Activated CD8-positive, alpha-beta T cell treated with anti-CD3 and anti-CD28 coated beads for 36 hours (primary cell): Measurements from ENCODE around the gene MAPK14. TPM values are rescaled to one million over a fixed set of nuclear protein-coding genes. Genes with fewer than 3 reads are reported as not detected.
"Not testable (repeated sequence)": the region's sequence is repeated elsewhere in the genome, so short reads cannot be mapped to it uniquely, and the experiment has no call there.

Source experiments
- ATAC-seq: fragments of 200-7000 bp; cut with Tn5 transposase; one replicate; pipeline ENCODE4 v1.10.0; 2021; ENCODE audit warnings: mild to moderate bottlenecking, moderate library complexity
- CTCF ChIA-PET: fragments of 350-600 bp; sonication (Branson Sonifier 250); formaldehyde crosslinking; loops from one replicate; lab custom pipeline; 2021; ENCODE audit warnings: antibody characterized with exemption; lab: Charles Lee
- POLR2A ChIA-PET: fragments of 350-600 bp; sonication (Branson Sonifier 250); formaldehyde crosslinking; loops from one replicate; lab custom pipeline; 2021; ENCODE audit warnings: antibody characterized with exemption; lab: Charles Lee
- DNase-seq: peaks from one replicate; pipeline ENCODE4 v3.0.0-alpha.2; 2020
- H3K27ac Mint-ChIP-seq: one replicate; pipeline ENCODE4 v1.8.0; 2021; ENCODE audit warnings: mild to moderate bottlenecking, mixed read lengths
- H3K27me3 Mint-ChIP-seq: one replicate; pipeline ENCODE4 v1.8.0; 2021; ENCODE audit warnings: mixed read lengths
- H3K36me3 Mint-ChIP-seq: one replicate; pipeline ENCODE4 v1.8.0; 2021; ENCODE audit warnings: low read depth, mixed read lengths
- H3K4me1 Mint-ChIP-seq: one replicate; pipeline ENCODE4 v1.8.0; 2021; ENCODE audit warnings: low read depth, mixed read lengths
- H3K4me3 Mint-ChIP-seq: one replicate; pipeline ENCODE4 v1.8.0; 2021; ENCODE audit warnings: mild to moderate bottlenecking, moderate library complexity, mixed read lengths
- H3K9me3 Mint-ChIP-seq: one replicate; pipeline ENCODE4 v1.8.0; 2021; ENCODE audit warnings: mixed read lengths
- CTCF ChIP-seq: fragments of 200-600 bp; IDR thresholded peaks from one replicate; pipeline ENCODE4 v1.8.0; 2022; ENCODE audit warnings: antibody characterized with exemption, mild to moderate bottlenecking
- intact Hi-C: fragments of 100-400 bp; cut with micrococcal nuclease; formaldehyde crosslinking; loops from one replicate; pipeline ENCODE4 v1.10.0; 2022
- total RNA-seq, 2 experiments: library from RNA; stranded (reverse); gene quantifications; one replicate each; pipeline ENCODE4 v1.2.3, GENCODE V29; 2021

The MAPK14 gene
- total RNA-seq, 2 experiments from 2014 or later: 45.7 to 49.8 TPM

DNA sequence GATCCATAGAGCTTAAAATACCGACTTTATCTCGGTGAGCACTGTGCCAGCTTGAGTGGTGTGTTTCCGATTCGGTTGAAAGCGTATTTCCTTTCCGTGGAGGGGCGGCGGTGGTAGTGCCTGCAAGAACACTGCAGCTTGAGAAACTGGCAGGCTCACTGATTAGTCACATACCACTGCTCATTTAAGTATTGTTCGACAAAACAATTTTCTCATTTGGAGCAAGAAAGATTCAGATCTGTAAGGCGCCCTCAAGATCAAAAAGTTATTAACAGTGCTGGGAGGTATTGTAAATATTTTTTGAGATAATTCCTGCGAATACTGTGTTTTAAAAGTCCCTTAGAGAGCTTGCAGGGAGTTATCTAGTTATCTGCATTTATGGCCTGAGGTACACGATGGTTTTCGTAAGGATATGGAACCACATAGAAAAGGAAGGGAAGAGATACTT, 1.3 kb downstream of the MAPK14 start:
- Mint-ChIP-seq H3K36me3 (peaks cover 14% of the 10 kb centered on the region), H3K4me3 (peak overlapping the region; percentile 87), H3K4me1 (peaks cover 37% of the 10 kb centered on the region), H3K27ac (peak overlapping the region; percentile 97), H3K27me3 (peaks cover 18% of the 10 kb centered on the region), H3K9me3 (no peaks in the 10 kb centered on the region)
- ChIA-PET CTCF (interaction anchor here (0.7 to 10.6 kb wide), 18 partner anchors 14 to 312 kb away, joined by 3 to 230 read pairs (median 4); partner anchors contain the start of gene MAPK13), POLR2A (interaction anchor here (0.9 to 5.7 kb wide), 22 partner anchors 9 to 567 kb away, joined by 3 to 57 read pairs (median 4); partner anchors contain the start of gene MAPK13)
- ATAC-seq: peak; percentile 45
- peak; percentile 90 for DNase-seq
- intact Hi-C loops: loop anchor here (5.0 to 10.0 kb wide), 2 partner anchors 168 to 276 kb away; partner anchors contain the start of gene BRPF3
- TF ChIP-seq CTCF: no peak

DNA sequence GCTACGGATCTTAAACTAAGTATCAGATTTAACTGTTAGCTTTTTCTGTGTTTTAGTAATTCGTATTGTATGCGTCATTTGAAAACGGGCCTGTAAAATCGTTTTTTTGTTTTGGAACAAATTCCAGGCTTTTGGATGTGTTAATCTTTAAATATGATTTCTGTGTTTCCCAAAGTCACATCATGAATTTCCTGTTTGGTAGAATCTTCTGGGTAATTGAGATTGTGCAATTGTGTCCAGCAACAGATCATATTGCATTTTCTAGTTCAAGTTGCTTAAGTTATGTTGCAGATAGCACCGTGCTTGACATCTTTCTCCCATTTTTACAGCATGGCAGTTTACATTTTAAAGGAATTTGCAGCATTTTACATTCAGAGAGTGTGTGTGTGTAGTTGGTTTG, 1.9 kb downstream of the MAPK14 start:
- H3K27me3 Mint-ChIP-seq: peaks cover 15% of the 10 kb centered on the region

GRCh38 chr6:36032261-36032660, 4.7 kb downstream of the MAPK14 start:
- POLR2A ChIA-PET: no interaction called here
- H3K27me3 Mint-ChIP-seq: no peaks in the 10 kb centered on the region
- H3K4me1 Mint-ChIP-seq: peaks cover 50% of the 10 kb centered on the region
- peaks cover 24% of the 10 kb centered on the region for H3K36me3 Mint-ChIP-seq
- ATAC-seq: no peak
- no peak overlapping the region for H3K4me3 Mint-ChIP-seq
- TF ChIP-seq CTCF: no peak
- H3K9me3 Mint-ChIP-seq: no peaks in the 10 kb centered on the region
- CTCF ChIA-PET: interaction anchor here (1.7 to 4.2 kb wide), 2 partner anchors 46 to 63 kb away, joined by 4 to 38 read pairs; no protein-coding TSS in a partner anchor
- intact Hi-C loops: no loop called here
- H3K27ac Mint-ChIP-seq: no peak overlapping the region
- DNase-seq: no peak

More for the DNA sequence above, 1.9 kb downstream of the MAPK14 start:
- TF ChIP-seq CTCF: no peak
- H3K27ac Mint-ChIP-seq: peak overlapping the region; percentile 97
- H3K4me3 Mint-ChIP-seq: peak overlapping the region; percentile 87
- peaks cover 40% of the 10 kb centered on the region for H3K4me1 Mint-ChIP-seq
- ChIA-PET CTCF (interaction anchor here (0.7 to 10.6 kb wide), 14 partner anchors 9 to 273 kb away, joined by 3 to 230 read pairs (median 6); partner anchors contain the start of gene MAPK13), POLR2A (interaction anchor here (1.0 to 5.7 kb wide), 11 partner anchors 9 to 567 kb away, joined by 3 to 57 read pairs (median 10); partner anchors contain the start of gene MAPK13)
- ATAC-seq: no peak
- peaks cover 15% of the 10 kb centered on the region for H3K36me3 Mint-ChIP-seq
- DNase-seq: no peak
- intact Hi-C loops: loop anchor here (5.0 to 10.0 kb wide), 2 partner anchors 168 to 275 kb away; partner anchors contain the start of gene BRPF3
- H3K9me3 Mint-ChIP-seq: no peaks in the 10 kb centered on the region

GRCh38 chr6:36033144-36033543, 5.5 kb downstream of the MAPK14 start:
- CTCF ChIA-PET: interaction anchor here (1.0 to 4.2 kb wide), 3 partner anchors 45 to 362 kb away, joined by 3 to 38 read pairs (median 4); no protein-coding TSS in a partner anchor
- H3K4me1 Mint-ChIP-seq: peaks cover 57% of the 10 kb centered on the region
- H3K27ac Mint-ChIP-seq, H3K4me3 Mint-ChIP-seq, DNase-seq, H3K27me3 Mint-ChIP-seq, intact Hi-C loops, ATAC-seq, H3K9me3 Mint-ChIP-seq: not testable (repeated sequence)
- H3K36me3 Mint-ChIP-seq: peaks cover 24% of the 10 kb centered on the region
- POLR2A ChIA-PET: interaction anchor here (0.6 to 1.6 kb wide), 5 partner anchors 12 to 576 kb away, joined by 3 to 8 read pairs (median 4); partner anchors contain the start of gene MAPK13

DNA sequence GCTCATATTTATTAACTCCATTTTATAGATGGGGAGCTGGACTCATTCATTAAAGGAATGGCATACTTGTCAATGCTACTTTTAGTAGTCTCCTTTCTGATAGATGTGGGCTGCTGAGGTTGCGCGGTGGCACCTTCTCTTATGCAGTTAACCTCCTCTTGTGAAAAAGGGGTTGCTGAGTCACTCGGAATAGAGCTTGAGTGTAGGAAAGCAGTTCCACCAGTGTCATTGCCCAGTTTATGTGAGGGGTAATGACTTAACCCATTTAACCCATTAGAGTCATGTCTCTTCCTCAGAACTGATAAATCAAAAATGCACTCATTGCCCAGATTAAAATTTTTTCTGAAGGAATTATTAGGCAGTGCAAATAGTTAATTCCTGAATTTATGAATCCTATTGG, 6.3 kb downstream of the MAPK14 start:
- TF ChIP-seq CTCF: no peak
- ATAC-seq (peak; percentile 91), DNase-seq (peak; percentile 84)
- H3K27ac Mint-ChIP-seq: no peak overlapping the region
- no peaks in the 10 kb centered on the region for H3K9me3 Mint-ChIP-seq
- no peak overlapping the region for H3K4me3 Mint-ChIP-seq
- H3K36me3 Mint-ChIP-seq: peaks cover 21% of the 10 kb centered on the region
- H3K27me3 Mint-ChIP-seq: no peaks in the 10 kb centered on the region
- POLR2A ChIA-PET: interaction anchor here (1.0 to 1.6 kb wide), 4 partner anchors 12 to 138 kb away, joined by 3 to 8 read pairs (median 5); partner anchors contain the start of gene MAPK13
- H3K4me1 Mint-ChIP-seq: peaks cover 65% of the 10 kb centered on the region
- CTCF ChIA-PET: interaction anchor here (1.0 to 4.2 kb wide), 3 partner anchors 44 to 362 kb away, joined by 3 to 38 read pairs (median 4); no protein-coding TSS in a partner anchor
- intact Hi-C loops: no loop called here
